Measurements from ENCODE around the gene PLPP2.
"Not testable (repeated sequence)": the region's sequence is repeated elsewhere in the genome, so short reads cannot be mapped to it uniquely, and the experiment has no call there.

Gene PLPP2

DNA sequence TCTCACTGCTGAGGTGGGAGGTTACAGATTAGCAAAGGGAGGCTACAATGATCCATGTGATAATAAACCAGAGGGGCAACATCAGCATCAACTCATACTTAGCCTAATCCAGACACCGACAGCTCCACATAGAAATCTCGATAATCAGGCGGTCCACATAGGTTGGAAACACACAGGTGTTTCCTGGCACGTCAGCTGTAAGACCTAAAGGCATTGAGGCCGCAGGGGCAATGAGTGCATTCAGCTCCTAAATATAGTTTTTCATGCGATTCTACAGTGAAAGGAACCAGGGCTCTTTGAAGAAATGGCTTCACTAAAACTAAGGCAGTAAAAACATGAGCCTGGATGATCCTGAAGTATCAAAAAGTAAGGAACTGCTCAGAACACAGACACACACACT, 19.3 kb downstream of the PLPP2 start:
- DNase-seq (ENCODE audit: low read depth), result no peak

DNA sequence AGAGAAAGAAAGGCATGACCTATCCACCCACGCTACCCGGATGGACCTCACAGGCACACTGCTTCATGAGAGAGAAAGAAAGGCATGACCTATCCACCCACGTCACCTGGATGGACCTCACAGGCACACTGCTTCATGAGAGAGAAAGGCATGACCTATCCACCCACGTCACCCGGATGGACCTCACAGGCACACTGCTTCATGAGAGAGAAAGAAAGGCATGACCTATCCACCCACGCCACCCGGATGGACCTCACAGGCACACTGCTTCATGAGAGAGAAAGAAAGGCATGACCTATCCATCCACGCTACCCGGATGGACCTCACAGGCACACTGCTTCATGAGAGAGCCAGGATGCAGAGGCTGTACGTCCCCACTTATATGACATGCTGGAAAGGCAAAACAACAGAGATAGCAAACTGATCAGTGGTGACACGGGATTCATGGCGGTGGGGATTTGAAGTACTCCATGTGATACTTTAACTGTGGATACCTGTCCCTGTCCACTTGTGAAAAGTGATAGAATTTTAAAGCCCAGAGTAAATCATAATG, 20.4 kb downstream of the PLPP2 start:
- DNase-seq (ENCODE audit: low read depth), result not testable (repeated sequence)

DNA sequence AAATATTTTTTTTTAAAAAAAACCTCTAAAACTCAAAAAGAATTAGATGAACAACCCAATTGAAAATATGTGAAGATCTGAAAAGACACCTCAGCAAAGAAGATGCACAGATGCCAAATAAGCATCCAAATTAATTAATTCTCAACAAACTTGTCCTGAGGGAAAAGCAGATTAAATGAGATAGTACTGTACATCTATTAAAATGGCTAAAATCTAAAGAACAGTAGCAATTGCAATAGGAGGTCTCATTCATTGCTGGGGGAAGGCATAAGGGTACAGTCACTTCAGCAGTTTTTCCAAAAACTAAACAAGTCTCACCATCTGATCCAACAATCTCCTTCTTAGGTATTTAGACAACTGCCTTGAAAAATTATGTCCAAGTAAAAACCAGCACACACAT, 22.0 kb downstream of the PLPP2 start:
- DNase-seq (ENCODE audit: low read depth), result no peak

DNA sequence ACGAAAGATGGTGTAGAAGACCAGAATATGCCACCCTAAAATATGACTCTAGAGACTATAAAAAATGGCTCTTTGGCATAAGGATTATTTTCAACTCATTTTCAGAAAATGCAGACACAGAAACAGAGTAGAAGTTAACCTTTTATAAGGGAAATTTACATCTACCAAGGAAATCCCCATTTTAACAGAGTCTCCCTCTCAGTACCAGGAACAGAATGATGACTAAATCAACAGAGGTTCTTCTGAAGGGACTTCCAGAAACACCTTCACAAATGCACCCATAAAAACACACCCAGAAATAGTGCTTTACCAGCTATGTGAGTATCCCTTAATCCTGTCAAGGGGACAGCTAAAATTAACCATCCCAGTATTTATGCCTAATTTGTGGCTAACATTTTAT, 29.1 kb downstream of the PLPP2 start:
- no peak for DNase-seq (ENCODE audit: low read depth)

DNA sequence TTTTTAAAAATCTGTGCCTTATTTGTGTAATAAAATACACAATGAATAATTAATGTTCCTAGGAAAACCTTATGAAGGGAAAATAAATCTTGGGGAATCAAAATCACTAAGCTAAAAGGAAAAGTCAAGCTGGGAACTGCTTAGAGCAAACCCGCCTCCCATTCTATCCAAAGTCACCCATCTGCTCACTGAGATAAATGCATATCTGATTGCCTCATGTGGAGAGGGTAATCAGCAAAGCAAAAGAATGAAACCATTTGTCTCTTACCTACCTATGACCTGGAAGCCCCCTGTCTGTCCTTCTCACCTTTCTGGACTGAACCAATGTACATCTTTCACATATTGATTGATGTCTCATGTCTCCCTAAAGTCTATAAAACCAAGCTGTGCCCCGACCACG, 34.4 kb downstream of the PLPP2 start:
- DNase-seq (ENCODE audit: low read depth), result not testable (repeated sequence)

DNA sequence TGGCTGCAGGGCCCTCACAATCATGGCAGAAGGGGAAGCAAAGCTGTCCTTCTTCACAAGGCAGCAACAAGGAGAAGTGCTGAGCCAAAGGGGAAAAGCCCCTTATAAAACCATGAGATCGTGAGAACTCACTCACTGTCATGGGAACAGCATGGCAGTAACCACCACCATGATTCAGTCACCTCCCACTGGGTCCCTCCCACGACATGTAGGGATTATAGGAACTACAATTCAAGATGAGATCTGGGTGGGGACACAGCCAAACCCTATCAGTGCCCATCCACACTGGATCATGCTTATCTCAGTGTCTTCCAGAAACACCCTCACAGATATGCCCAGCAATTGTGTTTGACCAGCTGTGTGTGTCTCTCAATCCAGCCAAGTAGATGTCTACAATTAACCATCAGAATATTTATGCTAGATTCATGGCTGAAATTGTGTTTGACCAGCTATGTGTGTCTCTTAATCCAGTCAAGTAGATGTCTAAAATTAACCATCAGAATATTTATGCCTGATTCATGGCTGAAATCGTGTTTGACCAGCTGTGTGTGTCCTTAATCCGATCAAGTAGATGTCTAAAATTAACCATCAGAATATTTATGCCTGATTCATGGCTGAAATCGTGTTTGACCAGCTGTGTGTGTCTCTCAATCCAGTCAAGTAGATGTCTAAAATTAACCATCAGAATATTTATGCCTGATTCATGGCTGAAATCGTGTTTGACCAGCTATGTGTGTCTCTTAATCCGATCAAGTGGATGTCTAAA, 38.6 kb downstream of the PLPP2 start:
- not testable (repeated sequence) for DNase-seq (ENCODE audit: low read depth)

DNA sequence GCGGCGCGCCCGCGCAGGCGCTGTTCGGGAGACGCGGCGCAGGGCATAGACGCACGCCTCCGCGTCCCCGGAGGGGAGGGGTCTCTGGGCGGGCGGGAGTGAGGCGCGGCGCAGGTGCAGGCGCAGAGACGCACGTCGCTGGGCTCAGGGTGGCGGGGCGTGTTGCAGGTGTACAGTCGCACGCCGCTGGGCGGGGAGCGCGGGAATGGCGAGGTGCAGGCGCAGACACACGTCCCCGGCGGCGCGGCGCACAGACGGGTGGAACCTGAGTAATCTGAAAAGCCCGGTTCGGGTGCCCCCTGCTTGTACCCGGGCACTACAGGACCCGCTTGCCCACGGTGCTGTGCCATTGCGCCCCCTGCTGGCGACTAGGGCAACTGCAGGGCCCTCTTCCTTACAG, 44.7 kb downstream of the PLPP2 start:
- DNase-seq (ENCODE audit: low read depth), result no peak

DNA sequence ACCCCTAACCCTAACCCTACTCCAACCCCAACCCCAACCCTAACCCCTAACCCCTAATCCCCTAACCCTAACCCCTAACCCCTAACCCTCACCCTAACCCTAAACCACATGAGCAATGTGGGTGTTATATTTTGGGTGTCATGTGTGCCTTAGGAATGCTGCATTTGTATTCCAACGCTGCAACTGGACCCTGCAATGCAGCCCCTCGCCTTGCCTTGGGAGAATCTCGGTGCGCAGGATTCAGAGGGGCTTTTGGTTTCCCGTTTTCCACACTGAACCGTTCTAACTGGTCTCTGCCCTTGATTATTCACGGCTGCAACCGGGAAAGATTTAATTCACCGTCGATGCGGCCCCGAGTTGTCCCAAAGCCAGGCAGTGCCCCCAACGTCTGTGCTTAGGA, 45.3 kb downstream of the PLPP2 start:
- not testable (repeated sequence) for DNase-seq (ENCODE audit: low read depth)

DNA sequence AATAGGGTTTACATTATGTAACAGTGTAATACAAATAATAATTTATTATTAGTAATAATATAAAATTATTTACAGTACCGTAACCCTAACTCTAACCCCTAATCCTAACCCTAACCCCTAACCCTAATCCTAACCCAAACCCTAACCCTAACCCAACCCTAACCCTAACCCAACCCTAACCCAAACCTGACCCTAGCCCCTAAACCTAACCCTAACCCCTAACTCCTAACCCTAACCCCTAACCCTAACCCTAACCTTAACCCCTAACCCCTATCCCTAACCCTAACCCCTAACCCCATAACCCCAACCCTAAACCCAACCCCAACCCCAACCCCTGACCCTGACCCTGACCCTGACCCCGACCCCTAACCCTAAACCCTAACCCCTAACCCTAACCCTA, 45.7 kb downstream of the PLPP2 start:
- no peak for DNase-seq (ENCODE audit: low read depth)
